Mesenchymal stem cell (in vitro differentiated cells and primary cell): Measurements from ENCODE around the gene MMP24OS.

Source experiments
- DNase-seq: peaks from one replicate; pipeline ENCODE4 v3.0.0-alpha.2; 2013
- H2AFZ ChIP-seq: one replicate; pipeline ENCODE4 v1.6.1; 2013; ENCODE audit warnings: low read depth, mild to moderate bottlenecking, control low read depth, inconsistent platforms, low read length, moderate library complexity
- H2AK5ac ChIP-seq: 2 replicates; pipeline ENCODE4 v1.6.1; 2013; ENCODE audit warnings: low read length, moderate library complexity, mild to moderate bottlenecking, inconsistent platforms; ENCODE audit not compliant: severe bottlenecking
- H2BK120ac ChIP-seq: one replicate; pipeline ENCODE4 v1.6.1; 2013; ENCODE audit warnings: low read depth, mild to moderate bottlenecking, inconsistent platforms, low read length, moderate library complexity
- H2BK12ac ChIP-seq, 2 experiments: one replicate each; pipeline ENCODE4 v1.6.1; 2013; ENCODE audit warnings: inconsistent platforms in 2 of 2, low read length in 2 of 2, mild to moderate bottlenecking in 2 of 2, moderate library complexity in 2 of 2, control low read depth in 1 of 2
- H2BK15ac ChIP-seq: one replicate; pipeline ENCODE4 v1.6.1; 2013; ENCODE audit warnings: mild to moderate bottlenecking, low read depth, inconsistent platforms; ENCODE audit not compliant: poor library complexity, severe bottlenecking
- H2BK5ac ChIP-seq: 2 replicates; pipeline ENCODE4 v1.6.1; 2013; ENCODE audit warnings: low read depth, mild to moderate bottlenecking, low read length, control low read depth, inconsistent platforms; ENCODE audit not compliant: poor library complexity, severe bottlenecking
- H3K14ac ChIP-seq, 2 experiments: one replicate each; pipeline ENCODE4 v1.6.1; 2013; ENCODE audit warnings: inconsistent platforms in 2 of 2, low read length in 2 of 2, control low read depth in 1 of 2, mild to moderate bottlenecking in 1 of 2, moderate library complexity in 1 of 2
- H3K18ac ChIP-seq, 2 experiments: one replicate each; pipeline ENCODE4 v1.6.1; 2013; ENCODE audit warnings: inconsistent platforms in 2 of 2, low read length in 2 of 2, control low read depth in 1 of 2, low read depth in 1 of 2, mild to moderate bottlenecking in 1 of 2
- H3K23ac ChIP-seq, 2 experiments: one replicate each; pipeline ENCODE4 v1.6.1; 2013; ENCODE audit warnings: inconsistent platforms in 2 of 2, low read length in 2 of 2, mild to moderate bottlenecking in 2 of 2, moderate library complexity in 2 of 2, control low read depth in 1 of 2
- H3K27ac ChIP-seq: 2 replicates; pipeline ENCODE4 v1.5.1; 2013; ENCODE audit warnings: mild to moderate bottlenecking, moderate library complexity, low read length, control low read depth, inconsistent platforms; ENCODE audit not compliant: poor library complexity, severe bottlenecking
- H3K27me3 ChIP-seq, 2 experiments: 2 replicates each; pipeline versions ENCODE4 v1.6.1 to v1.7.0; 2013; ENCODE audit warnings: low read length in 2 of 2, mild to moderate bottlenecking in 2 of 2, moderate library complexity in 2 of 2, control low read depth in 1 of 2, inconsistent platforms in 1 of 2; ENCODE audit not compliant: control insufficient read depth in 1 of 2, insufficient read depth in 1 of 2
- H3K36me3 ChIP-seq, 2 experiments: 2 replicates each; pipeline versions ENCODE4 v1.6.1 to v1.7.0; 2013; ENCODE audit warnings: low read length in 2 of 2, control low read depth in 1 of 2, inconsistent platforms in 1 of 2, low read depth in 1 of 2, mild to moderate bottlenecking in 1 of 2; ENCODE audit not compliant: insufficient read depth in 2 of 2, control insufficient read depth in 1 of 2
- H3K4ac ChIP-seq, 2 experiments: one replicate each; pipeline ENCODE4 v1.6.1; 2013; ENCODE audit warnings: inconsistent platforms in 2 of 2, low read length in 2 of 2, mild to moderate bottlenecking in 2 of 2, moderate library complexity in 2 of 2, control low read depth in 1 of 2, low read depth in 1 of 2
- H3K4me1 ChIP-seq: 2 replicates; pipeline ENCODE4 v1.6.1; 2013; ENCODE audit warnings: low read depth, low read length, control low read depth; ENCODE audit not compliant: control insufficient read depth, insufficient read depth
- H3K4me2 ChIP-seq: 2 replicates; pipeline ENCODE4 v1.6.1; 2013; ENCODE audit warnings: low read length, mild to moderate bottlenecking, inconsistent platforms; ENCODE audit not compliant: poor library complexity, severe bottlenecking
- H3K4me3 ChIP-seq, 2 experiments: 2 replicates each; pipeline versions ENCODE4 v1.5.1 to v1.7.0; 2013; ENCODE audit warnings: low read length in 2 of 2, mild to moderate bottlenecking in 2 of 2, control low read depth in 1 of 2, low read depth in 1 of 2; ENCODE audit not compliant: insufficient read depth in 1 of 2
- H3K79me1 ChIP-seq: replicated peaks from 2 replicates; pipeline ENCODE4 v1.6.1; 2013; ENCODE audit warnings: mild to moderate bottlenecking, control low read depth, low read length, inconsistent platforms; ENCODE audit not compliant: poor library complexity, severe bottlenecking
- H3K9ac ChIP-seq: 2 replicates; pipeline ENCODE4 v1.7.0; 2013; ENCODE audit warnings: mild to moderate bottlenecking, low read length, moderate library complexity
- H3K9me3 ChIP-seq: 2 replicates; pipeline ENCODE4 v1.7.0; 2013; ENCODE audit warnings: mild to moderate bottlenecking, low read length; ENCODE audit not compliant: control insufficient read depth
- H4K8ac ChIP-seq: one replicate; pipeline ENCODE4 v1.6.1; 2013; ENCODE audit warnings: inconsistent platforms, mild to moderate bottlenecking, low read length, moderate library complexity
- H4K91ac ChIP-seq: one replicate; pipeline ENCODE4 v1.6.1; 2013; ENCODE audit warnings: mild to moderate bottlenecking, low read length, inconsistent platforms
- WGBS: methylation state at CpG from one replicate; pipeline ENCODE4 v1.1.7; 2013; ENCODE audit warnings: mixed read lengths; 5-methylcytosine and 5-hydroxymethylcytosine counted together

MMP24OS gene

GRCh38 chr20:35243986-35244385 lies 33.9 kb downstream of the MMP24OS start:
- H3K27me3 ChIP-seq = no peaks in the 10 kb centered on the region
- no peak overlapping the region for H2BK15ac ChIP-seq
- H3K79me1 ChIP-seq = peaks cover 1% of the 10 kb centered on the region
- H3K9ac ChIP-seq = no peak overlapping the region
- WGBS = 78% methylated on average over 2 of the region's 2 CpGs
- H3K4me2 ChIP-seq = no peak overlapping the region
- H2BK12ac ChIP-seq = no peak overlapping the region
- no peak overlapping the region for H2AFZ ChIP-seq
- no peak overlapping the region for H2BK120ac ChIP-seq
- peaks cover 9% of the 10 kb centered on the region for H3K4me1 ChIP-seq
- H3K14ac ChIP-seq = no peak overlapping the region
- H3K27ac ChIP-seq = no peak overlapping the region
- no peak overlapping the region for H2AK5ac ChIP-seq
- H3K4ac ChIP-seq = no peak overlapping the region
- H3K9me3 ChIP-seq = no peaks in the 10 kb centered on the region
- no peak overlapping the region for H3K4me3 ChIP-seq
- H3K36me3 ChIP-seq = peaks cover 0 to 3% of the 10 kb centered on the region in 2 experiments
- no peak overlapping the region for H3K23ac ChIP-seq
- no peak overlapping the region for H4K91ac ChIP-seq
- no peak for DNase-seq
- no peak overlapping the region for H3K18ac ChIP-seq
- no peak overlapping the region for H2BK5ac ChIP-seq
- H4K8ac ChIP-seq = no peak overlapping the region

- 60% methylated on average over 2 of the region's 2 CpGs for whole genome bisulfite sequencing
- Histone ChIP-seq H4K91ac (no peak overlapping the region), H3K14ac (no peak overlapping the region), H4K8ac (no peak overlapping the region), H3K18ac (no peak overlapping the region), H3K4me1 (peaks cover 5% of the 10 kb centered on the region), H2AK5ac (no peak overlapping the region), H3K4me3 (no peak overlapping the region), H3K9ac (no peak overlapping the region), H3K79me1 (peaks cover 1% of the 10 kb centered on the region), H2BK15ac (no peak overlapping the region), H2BK120ac (no peak overlapping the region), H3K27ac (no peak overlapping the region), H3K4ac (no peak overlapping the region), H3K36me3 (peaks cover 0 to 3% of the 10 kb centered on the region in 2 experiments), H3K4me2 (no peak overlapping the region), H2AFZ (no peak overlapping the region), H2BK12ac (no peak overlapping the region), H2BK5ac (no peak overlapping the region), H3K27me3 (no peaks in the 10 kb centered on the region), H3K23ac (no peak overlapping the region), H3K9me3 (no peaks in the 10 kb centered on the region)
- no peak for DNase-seq
These were observed 34.6 kb downstream of the MMP24OS start for GRCh38 chr20:35243317-35243716.

- Histone ChIP-seq H3K23ac (no peak overlapping the region), H2BK5ac (no peak overlapping the region), H3K18ac (no peak overlapping the region), H4K8ac (no peak overlapping the region), H3K4ac (no peak overlapping the region), H3K4me1 (peaks cover 5% of the 10 kb centered on the region), H2BK120ac (no peak overlapping the region), H3K79me1 (no peaks in the 10 kb centered on the region), H3K4me2 (no peak overlapping the region), H3K36me3 (peaks cover 1 to 3% of the 10 kb centered on the region in 2 experiments), H3K4me3 (no peak overlapping the region), H3K27me3 (no peaks in the 10 kb centered on the region), H4K91ac (no peak overlapping the region), H3K27ac (peak overlapping the region; percentile 41), H2BK12ac (no peak overlapping the region), H3K14ac (no peak overlapping the region), H3K9ac (no peak overlapping the region), H2BK15ac (no peak overlapping the region), H2AFZ (no peak overlapping the region), H2AK5ac (no peak overlapping the region), H3K9me3 (peaks cover 3% of the 10 kb centered on the region)
- 94% methylated on average over 2 of the region's 2 CpGs for WGBS
- no peak for DNase-seq
These were observed 37.1 kb downstream of the MMP24OS start for GRCh38 chr20:35240811-35241293.

- H2BK15ac ChIP-seq = no peak overlapping the region
- no peak overlapping the region for H3K23ac ChIP-seq
- no peak overlapping the region for H4K8ac ChIP-seq
- no peak overlapping the region for H4K91ac ChIP-seq
- H2BK12ac ChIP-seq = no peak overlapping the region
- peaks cover 5% of the 10 kb centered on the region for H3K4me1 ChIP-seq
- H3K27me3 ChIP-seq = no peaks in the 10 kb centered on the region
- no peak overlapping the region for H2BK5ac ChIP-seq
- H3K36me3 ChIP-seq = peaks cover 3 to 4% of the 10 kb centered on the region in 2 experiments
- H3K27ac ChIP-seq = no peak overlapping the region
- no peak overlapping the region for H3K4me3 ChIP-seq
- peaks cover 3% of the 10 kb centered on the region for H3K9me3 ChIP-seq
- peak overlapping the region; percentile 53 for H2AK5ac ChIP-seq
- DNase-seq = no peak
- H3K9ac ChIP-seq = no peak overlapping the region
- no peak overlapping the region for H2BK120ac ChIP-seq
- no peak overlapping the region for H3K18ac ChIP-seq
- 79% methylated on average over 5 of the region's 5 CpGs for WGBS
- no peaks in the 10 kb centered on the region for H3K79me1 ChIP-seq
- H3K4ac ChIP-seq = no peak overlapping the region
- H2AFZ ChIP-seq = no peak overlapping the region
- H3K4me2 ChIP-seq = no peak overlapping the region
- no peak overlapping the region for H3K14ac ChIP-seq
These were observed 37.7 kb downstream of the MMP24OS start for GRCh38 chr20:35240083-35240810.
